HepG2 (cell line): ENCODE measurements around the gene CYSRT1. TPM values are rescaled to one million over a fixed set of nuclear protein-coding genes. Genes with fewer than 3 reads are reported as not detected.

Source experiments
- ATF1 ChIP-seq: IDR thresholded peaks from 2 replicates; pipeline ENCODE4 v1.6.1; 2016; ENCODE audit warnings: mild to moderate bottlenecking, control low read depth
- CSRNP2 ChIP-seq: sonication (generic); formaldehyde crosslinking; conservative IDR thresholded peaks from 2 replicates; pipeline ENCODE4 v1.8.0; 2022; ENCODE audit warnings: low read depth, missing genetic modification reagents
- DR1 ChIP-seq: sonication (generic); formaldehyde crosslinking; IDR thresholded peaks from 2 replicates; pipeline ENCODE4 v1.8.0; 2021; ENCODE audit warnings: mild to moderate bottlenecking, missing genetic modification reagents, inconsistent platforms
- HMGXB4 ChIP-seq, 2 experiments: sonication (generic) in 1 of 2; formaldehyde crosslinking in 1 of 2; IDR thresholded peaks; 2 replicates each; pipeline versions ENCODE4 v1.4.0 to v1.6.1; 2018 to 2020; ENCODE audit warnings: missing genetic modification reagents in 2 of 2, borderline replicate concordance in 1 of 2, low read depth in 1 of 2, mild to moderate bottlenecking in 1 of 2, missing biosample characterization in 1 of 2
- KAT7 ChIP-seq: IDR thresholded peaks from 2 replicates; pipeline ENCODE4 v1.6.1; 2018; ENCODE audit warnings: borderline replicate concordance, missing compliant biosample characterization
- NRL ChIP-seq: sonication (generic); formaldehyde crosslinking; IDR thresholded peaks from 2 replicates; pipeline ENCODE4 v1.5.0; 2020; ENCODE audit warnings: missing genetic modification reagents, mild to moderate bottlenecking, moderate library complexity, borderline replicate concordance
- SMYD3 ChIP-seq: sonication (generic); formaldehyde crosslinking; IDR thresholded peaks from 2 replicates; pipeline ENCODE4 v1.8.1; 2023; ENCODE audit warnings: mild to moderate bottlenecking, missing genetic modification reagents
- YY1 ChIP-seq: IDR thresholded peaks from 2 replicates; pipeline ENCODE4 v1.6.1; 2011; ENCODE audit warnings: low read length, low read depth, moderate library complexity, mild to moderate bottlenecking; ENCODE audit not compliant: insufficient read depth, insufficient replicate concordance
- ZBTB43 ChIP-seq: sonication (generic); formaldehyde crosslinking; conservative IDR thresholded peaks from 2 replicates; pipeline ENCODE4 v1.4.0; 2020; ENCODE audit warnings: missing genetic modification reagents
- ZKSCAN8 ChIP-seq: IDR thresholded peaks from 2 replicates; pipeline ENCODE4 v1.6.1; 2016; ENCODE audit warnings: borderline replicate concordance, missing genetic modification reagents, missing compliant biosample characterization
- ZNF121 ChIP-seq: sonication (generic); formaldehyde crosslinking; IDR thresholded peaks from 2 replicates; pipeline ENCODE4 v1.5.0; 2020; ENCODE audit warnings: mild to moderate bottlenecking, missing genetic modification reagents
- ZNF335 ChIP-seq: sonication (generic); formaldehyde crosslinking; IDR thresholded peaks from 2 replicates; pipeline ENCODE4 v1.4.0; 2020; ENCODE audit warnings: missing genetic modification reagents
- ZNF496 ChIP-seq: sonication (generic); formaldehyde crosslinking; IDR thresholded peaks from 2 replicates; pipeline ENCODE4 v1.8.1; 2023; ENCODE audit warnings: mild to moderate bottlenecking, moderate library complexity, missing genetic modification reagents; ENCODE audit not compliant: insufficient replicate concordance
- ZNF691 ChIP-seq: sonication (generic); formaldehyde crosslinking; IDR thresholded peaks from 2 replicates; pipeline ENCODE4 v1.4.0; 2020; ENCODE audit warnings: missing genetic modification reagents, low read depth, mild to moderate bottlenecking, borderline replicate concordance
- ZNF850 ChIP-seq: sonication (generic); formaldehyde crosslinking; conservative IDR thresholded peaks from 2 replicates; pipeline ENCODE4 v1.9.0; 2021; ENCODE audit warnings: mild to moderate bottlenecking, missing genetic modification reagents
- ZNF891 ChIP-seq: sonication (generic); formaldehyde crosslinking; IDR thresholded peaks from 2 replicates; pipeline ENCODE4 v1.5.0; 2020; ENCODE audit warnings: mild to moderate bottlenecking, missing genetic modification reagents
- ZXDC ChIP-seq: sonication (generic); formaldehyde crosslinking; IDR thresholded peaks from 2 replicates; pipeline ENCODE4 v1.5.0; 2020; ENCODE audit warnings: mild to moderate bottlenecking, missing genetic modification reagents
- polyA plus RNA-seq, 8 experiments: library from polyadenylated mRNA; depleted of rRNA in 3 of 8; stranded (reverse) in 7 of 8; unstranded in 1 of 8; fragments of >200 nt; fragmentation: Illumina TruSeq in 4 of 8; extraction: Trizol in 4 of 8; gene quantifications; 2 replicates each; pipeline versions ENCODE4 v1.2.1 to v1.2.3, GENCODE V29; 2011 to 2016; ENCODE audit warnings: low read depth in 4 of 8, missing spikeins in 1 of 8, mixed read lengths in 1 of 8; ENCODE audit not compliant: insufficient read depth in 1 of 8
- total RNA-seq, 5 experiments: library from RNA; depleted of rRNA; stranded (reverse); fragments of >200 nt; fragmentation: Illumina TruSeq; extraction: Trizol; gene quantifications; 2 replicates each; pipeline ENCODE4 v1.2.3, GENCODE V29; 2016; ENCODE audit warnings: low read depth in 1 of 5

Gene CYSRT1
- total and polyA plus RNA-seq, 2 of the 13 experiments (the other 11 are each of a cell fraction or from before 2014, with no cell fraction given): 1.5 to 2.1 TPM

GRCh38 chr9:137205126-137206069 lies 19.6 kb upstream of the CYSRT1 start, which contains the start of the genes NDOR1 and TMEM203 (continued):
- TF ChIP-seq CSRNP2 (CRISPR knock-in tag) (0 out of 2 replicates have a peak, but pooled peaks have one; percentile 40), ZNF335 (0 out of 2 replicates have a peak, but pooled peaks have one; percentile 56), ZNF121 (CRISPR knock-in tag) (0 out of 2 replicates have a peak, but pooled peaks have one; percentile 14), YY1 (peak; percentile 94), DR1 (CRISPR knock-in tag) (peak; percentile 77), ATF1 (CRISPR knock-in tag) (peak; percentile 96), ZNF850 (CRISPR knock-in tag) (0 out of 2 replicates have a peak, but pooled peaks have one; percentile 70), ZKSCAN8 (CRISPR knock-in tag) (no peak), ZNF891 (CRISPR knock-in tag) (0 out of 2 replicates have a peak, but pooled peaks have one; percentile 44), ZNF496 (CRISPR knock-in tag) (no peak), SMYD3 (CRISPR knock-in tag) (0 out of 2 replicates have a peak, but pooled peaks have one; percentile 47), NRL (CRISPR knock-in tag) (no peak), ZNF691 (CRISPR knock-in tag) (peak; percentile 25; the same call in 1 of the 2 replicates), HMGXB4 (CRISPR knock-in tag; IDR thresholded peaks at IDR 0.05; ENCODE audit: borderline replicate concordance in 1 of 2, low read depth in 1 of 2) (peak; percentile 69 to 73; a peak in 3 of 4 replicates), ZBTB43 (no peak), KAT7 (CRISPR knock-in tag) (peak; percentile 88; the same call in 1 of the 2 replicates), ZXDC (CRISPR knock-in tag) (0 out of 2 replicates have a peak, but pooled peaks have one; percentile 59)
